Measurements from ENCODE around the gene ZNF366.

Gene ZNF366

DNA sequence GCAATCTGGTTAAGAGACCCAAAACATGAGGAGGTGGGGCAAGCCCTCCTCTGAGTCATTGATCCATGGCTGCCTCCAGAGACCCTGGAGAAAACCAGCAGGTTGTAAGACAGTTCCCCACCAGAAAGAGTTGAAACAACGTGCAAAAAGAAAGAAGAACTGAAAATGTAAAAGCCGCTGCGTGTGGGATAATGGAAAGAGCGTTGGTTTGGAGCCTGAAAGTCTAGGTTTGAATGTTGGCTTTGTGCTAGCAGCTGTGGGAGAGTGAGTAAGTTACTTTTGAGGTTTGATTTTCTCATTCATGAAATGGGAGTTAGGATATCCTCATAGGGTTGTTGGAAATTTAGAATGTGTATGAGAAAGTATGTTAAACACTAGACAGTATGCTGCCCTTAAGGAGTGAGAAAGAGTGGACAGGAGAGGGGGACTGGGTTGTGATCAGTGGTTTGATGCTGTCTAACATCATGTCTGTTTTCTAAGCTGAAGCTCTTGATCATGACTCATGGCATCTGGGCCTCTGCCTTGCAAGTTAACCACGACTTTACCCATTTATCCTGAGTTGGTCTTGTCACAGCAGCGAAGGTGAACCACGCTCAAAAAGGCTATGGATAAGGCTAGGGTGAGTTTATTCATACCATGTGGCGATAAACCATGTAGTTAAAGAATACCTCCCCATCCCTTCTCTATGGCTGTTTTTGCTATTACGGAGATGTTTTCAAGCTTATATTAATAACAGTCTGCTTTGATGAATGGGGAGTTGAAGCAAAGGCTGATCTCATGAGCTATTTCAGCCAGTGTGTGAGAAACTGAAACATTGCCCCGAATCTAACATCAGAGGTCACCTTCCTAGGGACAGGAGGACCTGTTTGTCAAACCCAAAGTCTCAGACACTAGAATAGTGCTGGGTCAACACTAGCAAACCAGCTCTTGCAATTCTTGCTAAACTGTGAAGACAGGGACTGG lies 41.3 kb downstream of the ZNF366 start:
- peak overlapping the region; percentile 29 for H2AFZ ChIP-seq (ENCODE audit: low read length, unreplicated experiment)
- peaks cover 41% of the 10 kb centered on the region for H3K4me1 ChIP-seq (ENCODE audit: control insufficient read depth, insufficient read depth, low read length, unreplicated experiment)
- H3K79me2 ChIP-seq (ENCODE audit: control insufficient read depth, insufficient read depth, low read length, unreplicated experiment) = no peaks in the 10 kb centered on the region
- no peaks in the 10 kb centered on the region for H3K36me3 ChIP-seq (ENCODE audit: insufficient read depth, low read length)
- no peak overlapping the region for H3K4me3 ChIP-seq (ENCODE audit: low read depth, low read length)
- H3K27ac ChIP-seq (ENCODE audit: low read depth, low read length) = no peak overlapping the region
- H3K27me3 ChIP-seq (ENCODE audit: insufficient read depth, low read length) = no peaks in the 10 kb centered on the region

DNA sequence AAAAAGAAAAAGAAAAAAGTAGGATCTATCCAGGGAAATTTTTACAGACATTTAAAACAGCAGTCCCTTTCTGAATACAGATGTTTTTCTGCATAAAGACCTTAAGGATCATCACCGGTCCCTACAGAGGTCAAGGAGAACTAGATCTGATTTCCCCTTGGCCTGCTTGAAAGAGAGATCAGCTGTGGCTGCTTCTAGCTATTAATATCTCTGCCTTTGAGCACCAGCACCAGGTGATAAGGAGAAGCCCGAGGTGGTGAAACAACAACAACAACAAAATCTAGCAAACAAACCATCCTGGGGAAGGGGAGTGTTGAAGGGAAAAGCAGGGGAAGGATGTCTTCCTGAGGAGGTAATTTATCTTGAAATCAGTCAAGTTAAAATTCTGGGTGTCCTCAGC lies 42.1 kb downstream of the ZNF366 start:
- H3K27me3 ChIP-seq (ENCODE audit: insufficient read depth, low read length) = no peaks in the 10 kb centered on the region
- no peak overlapping the region for H3K4me3 ChIP-seq (ENCODE audit: low read depth, low read length)
- no peak overlapping the region for H3K27ac ChIP-seq (ENCODE audit: low read depth, low read length)
- H3K36me3 ChIP-seq (ENCODE audit: insufficient read depth, low read length) = no peaks in the 10 kb centered on the region
- H3K79me2 ChIP-seq (ENCODE audit: control insufficient read depth, insufficient read depth, low read length, unreplicated experiment) = no peaks in the 10 kb centered on the region
- H3K4me1 ChIP-seq (ENCODE audit: control insufficient read depth, insufficient read depth, low read length, unreplicated experiment) = peaks cover 34% of the 10 kb centered on the region
- no peak overlapping the region for H2AFZ ChIP-seq (ENCODE audit: low read length, unreplicated experiment)

DNA sequence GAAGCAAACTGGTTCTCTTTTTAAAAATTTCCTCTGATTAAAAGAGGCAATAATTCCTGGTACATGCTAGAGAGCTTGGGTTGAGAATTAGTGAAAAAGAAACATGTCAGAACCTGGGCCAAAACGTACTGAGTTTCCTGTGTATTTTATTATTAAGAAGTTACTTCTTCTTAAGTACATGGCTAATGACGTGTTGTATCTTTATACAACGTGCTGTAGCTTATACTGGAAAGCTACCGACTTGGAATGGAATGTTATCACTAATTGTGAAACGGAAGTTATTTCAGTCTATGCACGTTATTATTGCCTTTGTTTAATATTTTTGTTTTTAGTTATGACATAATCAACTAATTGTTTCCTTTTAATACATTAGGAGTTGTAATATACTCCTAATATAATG lies 43.1 kb downstream of the ZNF366 start:
- Histone ChIP-seq H3K27me3 (ENCODE audit: insufficient read depth, low read length) (no peaks in the 10 kb centered on the region), H3K36me3 (ENCODE audit: insufficient read depth, low read length) (no peaks in the 10 kb centered on the region), H2AFZ (ENCODE audit: low read length, unreplicated experiment) (no peak overlapping the region), H3K4me1 (ENCODE audit: control insufficient read depth, insufficient read depth, low read length, unreplicated experiment) (peaks cover 34% of the 10 kb centered on the region), H3K4me3 (ENCODE audit: low read depth, low read length) (no peak overlapping the region), H3K27ac (ENCODE audit: low read depth, low read length) (no peak overlapping the region), H3K79me2 (ENCODE audit: control insufficient read depth, insufficient read depth, low read length, unreplicated experiment) (no peaks in the 10 kb centered on the region)

DNA sequence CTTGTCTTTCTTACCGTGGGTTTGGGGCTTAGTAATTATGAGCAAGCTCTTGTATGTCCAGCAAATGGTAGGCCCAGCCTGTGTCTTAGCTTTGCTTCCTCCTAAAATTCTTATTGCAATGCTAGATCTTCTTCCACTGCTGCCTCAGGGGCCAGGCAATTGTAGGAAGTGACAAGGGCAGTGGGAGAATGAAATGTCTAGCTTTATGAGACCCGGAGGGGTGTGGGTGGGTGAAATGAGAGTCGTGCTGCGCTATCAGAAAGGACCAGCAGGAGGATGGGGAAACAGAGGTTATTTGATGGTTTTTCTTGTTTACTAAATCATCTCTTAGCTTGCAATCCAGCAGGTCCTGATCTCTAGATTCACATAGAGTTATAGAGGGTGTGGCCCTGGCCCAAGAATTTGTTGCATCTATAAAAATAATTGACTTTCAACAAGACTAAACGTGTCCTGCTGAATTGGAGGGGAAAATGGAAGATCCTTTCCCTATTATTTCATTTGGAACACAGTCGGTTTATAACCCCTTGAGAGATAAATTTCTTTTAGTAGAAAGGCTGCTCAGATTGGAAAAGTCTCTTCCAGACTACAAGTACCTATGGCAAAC lies 43.7 kb downstream of the ZNF366 start:
- H3K4me3 ChIP-seq (ENCODE audit: low read depth, low read length) = no peak overlapping the region
- no peaks in the 10 kb centered on the region for H3K27me3 ChIP-seq (ENCODE audit: insufficient read depth, low read length)
- no peak overlapping the region for H3K27ac ChIP-seq (ENCODE audit: low read depth, low read length)
- H3K4me1 ChIP-seq (ENCODE audit: control insufficient read depth, insufficient read depth, low read length, unreplicated experiment) = peaks cover 29% of the 10 kb centered on the region
- no peak overlapping the region for H2AFZ ChIP-seq (ENCODE audit: low read length, unreplicated experiment)
- no peaks in the 10 kb centered on the region for H3K79me2 ChIP-seq (ENCODE audit: control insufficient read depth, insufficient read depth, low read length, unreplicated experiment)
- no peaks in the 10 kb centered on the region for H3K36me3 ChIP-seq (ENCODE audit: insufficient read depth, low read length)

DNA sequence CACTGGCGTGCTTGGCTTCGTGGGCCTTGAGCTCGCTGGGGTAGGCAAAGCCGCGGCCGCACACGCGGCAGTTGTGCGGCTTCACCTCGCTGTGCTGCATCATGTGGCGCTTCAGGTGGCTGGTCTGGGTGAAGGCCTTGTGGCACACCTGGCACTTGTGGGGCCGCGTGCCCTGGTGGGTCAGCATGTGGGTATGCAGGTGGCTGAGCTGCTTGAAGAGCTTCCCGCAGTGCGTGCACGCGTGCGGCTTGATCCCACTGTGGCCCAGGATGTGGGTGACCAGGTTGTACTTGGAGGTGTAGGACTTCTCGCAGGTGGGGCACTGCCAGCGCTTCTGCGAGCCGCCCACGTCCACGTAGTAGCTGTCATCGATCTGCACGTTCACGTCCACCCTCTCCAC lies 46.8 kb downstream of the ZNF366 start:
- H2AFZ ChIP-seq (ENCODE audit: low read length, unreplicated experiment) = no peak overlapping the region
- no peak overlapping the region for H3K4me3 ChIP-seq (ENCODE audit: low read depth, low read length)

DNA sequence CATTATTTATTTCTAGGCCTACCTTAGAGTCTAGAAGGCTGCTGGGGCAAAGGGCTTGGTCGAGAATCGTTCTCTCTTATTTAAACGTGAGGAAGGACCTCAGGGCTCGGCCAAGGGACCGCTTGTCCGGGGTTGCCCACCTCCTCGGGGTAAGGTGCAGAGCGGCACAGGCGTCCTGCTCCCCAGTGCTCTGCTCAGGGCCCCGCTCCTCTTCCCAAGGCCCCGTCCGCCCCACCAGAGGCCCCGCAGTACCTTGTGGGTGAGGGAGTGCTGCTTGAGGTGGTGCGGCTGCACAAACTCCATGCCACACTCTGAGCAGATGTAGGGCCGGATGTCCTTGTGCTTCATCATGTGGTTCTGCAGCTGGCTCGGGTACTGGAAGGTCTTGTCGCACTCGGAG lies 47.3 kb downstream of the ZNF366 start:
- H3K36me3 ChIP-seq (ENCODE audit: insufficient read depth, low read length) = no peaks in the 10 kb centered on the region
- no peaks in the 10 kb centered on the region for H3K4me1 ChIP-seq (ENCODE audit: control insufficient read depth, insufficient read depth, low read length, unreplicated experiment)
- no peak overlapping the region for H3K4me3 ChIP-seq (ENCODE audit: low read depth, low read length)
- no peak overlapping the region for H3K27ac ChIP-seq (ENCODE audit: low read depth, low read length)
- H3K27me3 ChIP-seq (ENCODE audit: insufficient read depth, low read length) = no peaks in the 10 kb centered on the region
- H3K79me2 ChIP-seq (ENCODE audit: control insufficient read depth, insufficient read depth, low read length, unreplicated experiment) = no peaks in the 10 kb centered on the region
- H2AFZ ChIP-seq (ENCODE audit: low read length, unreplicated experiment) = no peak overlapping the region

More for the DNA sequence above, 46.8 kb downstream of the ZNF366 start:
- H3K27ac ChIP-seq (ENCODE audit: low read depth, low read length) = no peak overlapping the region
- no peaks in the 10 kb centered on the region for H3K79me2 ChIP-seq (ENCODE audit: control insufficient read depth, insufficient read depth, low read length, unreplicated experiment)
- no peaks in the 10 kb centered on the region for H3K27me3 ChIP-seq (ENCODE audit: insufficient read depth, low read length)
- H3K4me1 ChIP-seq (ENCODE audit: control insufficient read depth, insufficient read depth, low read length, unreplicated experiment) = peaks cover 3% of the 10 kb centered on the region
- no peaks in the 10 kb centered on the region for H3K36me3 ChIP-seq (ENCODE audit: insufficient read depth, low read length)

DNA sequence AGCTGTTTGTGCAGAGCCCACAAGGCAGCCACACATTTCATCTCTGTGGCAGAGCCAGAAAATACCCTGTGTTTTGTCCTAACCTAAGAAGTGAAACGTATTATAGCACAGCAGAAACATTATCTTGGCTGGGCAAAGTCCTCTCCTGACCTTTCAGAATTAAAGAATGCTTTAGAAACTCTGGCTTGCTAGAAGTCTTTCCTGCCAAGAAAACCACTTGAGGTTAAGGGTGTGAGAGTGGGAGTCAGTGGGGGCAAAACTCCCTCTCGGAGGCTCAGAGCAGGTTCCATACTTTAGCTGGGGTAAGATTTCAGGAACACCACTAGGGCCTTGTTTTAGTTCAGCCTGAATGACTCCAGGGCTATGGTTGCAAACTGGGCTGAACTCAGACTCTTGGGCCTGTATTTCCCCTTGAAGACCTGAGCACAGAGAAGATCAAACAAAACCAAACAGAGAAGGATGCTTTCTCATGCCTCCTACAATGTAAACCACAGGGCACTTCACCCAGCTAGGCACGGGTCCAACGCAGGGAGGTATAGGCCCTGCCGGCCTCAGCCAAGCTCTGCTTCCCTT lies 48.0 kb downstream of the ZNF366 start:
- Histone ChIP-seq H3K4me1 (ENCODE audit: control insufficient read depth, insufficient read depth, low read length, unreplicated experiment) (no peaks in the 10 kb centered on the region), H3K4me3 (ENCODE audit: low read depth, low read length) (no peak overlapping the region), H3K36me3 (ENCODE audit: insufficient read depth, low read length) (no peaks in the 10 kb centered on the region), H2AFZ (ENCODE audit: low read length, unreplicated experiment) (no peak overlapping the region), H3K27me3 (ENCODE audit: insufficient read depth, low read length) (no peaks in the 10 kb centered on the region), H3K27ac (ENCODE audit: low read depth, low read length) (no peak overlapping the region), H3K79me2 (ENCODE audit: control insufficient read depth, insufficient read depth, low read length, unreplicated experiment) (no peaks in the 10 kb centered on the region)

DNA sequence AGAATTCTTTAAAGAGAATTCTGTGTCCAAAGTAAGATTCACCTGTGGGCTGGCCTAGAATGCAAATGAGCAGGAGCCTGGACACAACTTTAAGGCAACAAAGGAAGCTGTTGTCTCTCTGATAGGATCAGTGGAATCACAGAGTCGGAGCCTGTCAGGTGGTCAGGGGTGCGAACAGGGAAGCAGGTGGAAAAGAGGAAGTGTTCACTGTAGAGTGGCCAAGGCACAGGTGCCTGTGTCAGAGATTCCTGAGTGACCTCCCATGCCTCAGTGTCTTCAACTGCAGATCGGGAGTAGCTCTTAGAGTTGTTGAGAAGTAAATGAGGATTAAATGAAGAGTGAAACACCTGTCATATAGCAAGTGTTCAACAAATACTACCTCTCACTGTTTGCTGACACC lies 48.8 kb downstream of the ZNF366 start:
- Histone ChIP-seq H2AFZ (ENCODE audit: low read length, unreplicated experiment) (no peak overlapping the region), H3K4me3 (ENCODE audit: low read depth, low read length) (no peak overlapping the region), H3K36me3 (ENCODE audit: insufficient read depth, low read length) (no peaks in the 10 kb centered on the region), H3K27me3 (ENCODE audit: insufficient read depth, low read length) (no peaks in the 10 kb centered on the region), H3K79me2 (ENCODE audit: control insufficient read depth, insufficient read depth, low read length, unreplicated experiment) (no peaks in the 10 kb centered on the region), H3K4me1 (ENCODE audit: control insufficient read depth, insufficient read depth, low read length, unreplicated experiment) (peaks cover 4% of the 10 kb centered on the region), H3K27ac (ENCODE audit: low read depth, low read length) (no peak overlapping the region)

DNA sequence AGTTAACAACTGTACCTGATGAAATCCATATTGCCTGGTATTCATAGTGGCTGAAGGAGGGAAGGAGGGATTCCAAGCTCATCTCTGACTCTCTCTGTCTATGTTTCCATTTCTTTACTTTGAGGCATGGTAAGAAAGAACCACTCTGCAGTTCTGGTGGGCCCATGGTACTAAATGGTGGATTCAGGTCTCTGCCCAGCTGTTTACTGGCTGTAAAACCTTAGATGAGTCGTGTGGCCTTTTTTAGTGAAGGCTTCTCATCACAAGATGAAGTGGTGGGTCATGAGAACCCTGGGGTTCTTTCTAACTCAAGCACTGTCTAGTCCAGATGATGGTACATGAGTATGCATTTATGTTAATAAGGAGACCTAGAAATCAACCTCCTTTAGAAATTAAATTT lies 49.7 kb downstream of the ZNF366 start:
- no peak overlapping the region for H3K27ac ChIP-seq (ENCODE audit: low read depth, low read length)
- no peaks in the 10 kb centered on the region for H3K79me2 ChIP-seq (ENCODE audit: control insufficient read depth, insufficient read depth, low read length, unreplicated experiment)
- H3K27me3 ChIP-seq (ENCODE audit: insufficient read depth, low read length) = no peaks in the 10 kb centered on the region
- H3K4me1 ChIP-seq (ENCODE audit: control insufficient read depth, insufficient read depth, low read length, unreplicated experiment) = peaks cover 13% of the 10 kb centered on the region
- H2AFZ ChIP-seq (ENCODE audit: low read length, unreplicated experiment) = no peak overlapping the region
- no peaks in the 10 kb centered on the region for H3K36me3 ChIP-seq (ENCODE audit: insufficient read depth, low read length)
- H3K4me3 ChIP-seq (ENCODE audit: low read depth, low read length) = no peak overlapping the region

DNA sequence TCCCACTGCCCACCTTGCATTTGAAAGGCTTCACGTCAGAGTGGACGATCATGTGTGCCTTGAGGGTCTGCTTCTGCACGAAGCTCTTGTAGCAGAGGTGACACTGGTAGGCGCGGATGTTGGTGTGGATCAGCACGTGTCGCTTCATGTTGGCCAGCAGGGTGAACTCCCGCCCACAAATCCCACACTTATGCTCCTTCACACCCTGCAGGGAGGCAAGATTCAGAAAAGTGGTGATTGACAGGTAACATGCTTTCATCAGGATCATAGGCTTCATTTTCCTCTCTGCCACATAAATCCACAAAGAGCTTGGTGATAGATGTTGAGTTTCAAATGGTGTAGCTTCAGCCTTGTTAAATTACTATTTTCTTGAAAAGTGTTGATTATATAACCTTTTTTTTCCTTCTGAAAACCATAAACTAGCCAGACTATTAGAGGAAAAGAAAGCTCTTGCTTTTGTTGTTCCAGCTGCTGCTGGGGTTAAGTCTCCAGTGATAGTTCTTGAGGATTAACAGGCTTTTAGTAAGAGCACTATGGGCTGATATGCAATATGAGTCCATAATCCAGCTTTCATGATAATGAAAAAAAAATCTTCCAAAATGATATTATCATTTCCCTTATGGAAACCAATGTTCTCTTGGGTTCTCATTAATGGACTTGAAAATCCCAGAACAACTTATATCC lies 50.7 kb downstream of the ZNF366 start:
- Histone ChIP-seq H3K79me2 (ENCODE audit: control insufficient read depth, insufficient read depth, low read length, unreplicated experiment) (no peaks in the 10 kb centered on the region), H3K4me3 (ENCODE audit: low read depth, low read length) (no peak overlapping the region), H3K27ac (ENCODE audit: low read depth, low read length) (no peak overlapping the region), H3K27me3 (ENCODE audit: insufficient read depth, low read length) (no peaks in the 10 kb centered on the region), H2AFZ (ENCODE audit: low read length, unreplicated experiment) (no peak overlapping the region), H3K36me3 (ENCODE audit: insufficient read depth, low read length) (no peaks in the 10 kb centered on the region), H3K4me1 (ENCODE audit: control insufficient read depth, insufficient read depth, low read length, unreplicated experiment) (peaks cover 22% of the 10 kb centered on the region)
